Panc1 (cell line): ENCODE data around the gene GATB. TPM values are rescaled to one million over a fixed set of nuclear protein-coding genes. Genes with fewer than 3 reads are reported as not detected.

Experiments used
- ATAC-seq: fragments of 200-7000 bp; cut with Tn5 transposase; 2 replicates; pipeline ENCODE4 v1.9.1; 2020; ENCODE audit warnings: mild to moderate bottlenecking, moderate library complexity
- BruUV-seq: library from RNA; stranded (reverse); fragments of 400-500 nt; replicated peaks from 2 replicates; lab custom pipeline; 2021; lab: Mats Ljungman, UMichigan
- CTCF ChIA-PET: fragments of 300-600 bp; sonication (Branson Sonifier 250); formaldehyde crosslinking; loops from one replicate; lab custom pipeline; 2022; ENCODE audit warnings: antibody characterized with exemption; lab: Charles Lee
- POLR2A ChIA-PET: fragments of 300-600 bp; sonication (Branson Sonifier 250); formaldehyde crosslinking; loops from one replicate; lab custom pipeline; 2022; ENCODE audit warnings: antibody characterized with exemption; lab: Charles Lee
- DNase-seq: peaks from one replicate; pipeline ENCODE4 v3.0.0-alpha.2; 2010; ENCODE audit warnings: low read depth, low spot score
- H3K27ac ChIP-seq: 2 replicates; pipeline ENCODE4 v1.5.1; 2011; ENCODE audit warnings: mild to moderate bottlenecking, low read length, inconsistent platforms
- H3K27me3 ChIP-seq: fragments of 200-500 bp; sonication (Bioruptor generic); 2 replicates; pipeline ENCODE4 v1.6.0; 2014; ENCODE audit warnings: low read length, inconsistent platforms; ENCODE audit not compliant: control insufficient read depth, insufficient read depth
- H3K36me3 ChIP-seq: fragments of 200-500 bp; sonication (Bioruptor generic); 2 replicates; pipeline ENCODE4 v1.5.1; 2014; ENCODE audit warnings: inconsistent platforms, mild to moderate bottlenecking, low read length, moderate library complexity; ENCODE audit not compliant: control insufficient read depth, insufficient read depth
- H3K4me1 ChIP-seq: 2 replicates; pipeline ENCODE4 v1.5.1; 2011; ENCODE audit warnings: inconsistent platforms, mild to moderate bottlenecking, low read length, moderate library complexity; ENCODE audit not compliant: control insufficient read depth, insufficient read depth
- H3K4me3 ChIP-seq, 2 experiments: 2 replicates each; pipeline ENCODE4 v1.5.1; 2011 to 2012; ENCODE audit warnings: low read depth in 2 of 2, low read length in 2 of 2, mild to moderate bottlenecking in 2 of 2, inconsistent platforms in 1 of 2, moderate library complexity in 1 of 2
- H3K9me3 ChIP-seq: fragments of 200-500 bp; sonication (Bioruptor generic); 2 replicates; pipeline ENCODE4 v1.5.1; 2014; ENCODE audit warnings: low read depth, mild to moderate bottlenecking, inconsistent platforms, low read length, moderate library complexity; ENCODE audit not compliant: control insufficient read depth, insufficient read depth
- CTCF ChIP-seq: fragments of 450-650 bp; IDR thresholded peaks from 2 replicates; pipeline ENCODE4 v1.5.1; 2017; ENCODE audit warnings: mild to moderate bottlenecking
- POLR2AphosphoS5 ChIP-seq: IDR thresholded peaks from 2 replicates; pipeline ENCODE4 v1.6.1; 2012; ENCODE audit warnings: mild to moderate bottlenecking, low read depth, low read length, moderate library complexity
- REST ChIP-seq, 2 experiments: IDR thresholded peaks; 2 replicates each; pipeline ENCODE4 v1.6.1; 2011 to 2012; ENCODE audit warnings: low read depth in 2 of 2, control low read depth in 1 of 2, low read length in 1 of 2, mild to moderate bottlenecking in 1 of 2, moderate library complexity in 1 of 2; ENCODE audit not compliant: insufficient read depth in 1 of 2
- SIN3A ChIP-seq: IDR thresholded peaks from 2 replicates; pipeline ENCODE4 v1.6.1; 2012; ENCODE audit warnings: low read depth, mild to moderate bottlenecking, low read length, moderate library complexity, borderline replicate concordance; ENCODE audit not compliant: insufficient read depth
- TCF7L2 ChIP-seq: IDR thresholded peaks from 2 replicates; pipeline ENCODE4 v1.6.1; 2011; ENCODE audit warnings: mild to moderate bottlenecking, low read depth, low read length, inconsistent platforms
- in situ Hi-C: cut with HindIII; loops from 2 replicates; pipeline ENCODE4 v1.10.0; 2016; ENCODE audit warnings: low sequenced_read_pairs, low pct_unique_long_range_greater_than_20kb
- intact Hi-C: fragments of 100-400 bp; cut with micrococcal nuclease; formaldehyde crosslinking; loops from one replicate; pipeline ENCODE4 v1.10.0; 2022; ENCODE audit not compliant: unreplicated experiment
- total RNA-seq: library from RNA; stranded (reverse); gene quantifications from one replicate; pipeline ENCODE4 v1.2.1, GENCODE V29; 2021; ENCODE audit not compliant: unreplicated experiment

The GATB gene
- total RNA-seq, 1 experiment from 2014 or later: 9.7 TPM

GRCh38 chr4:151717314-151717713, 43.5 kb downstream of the GATB start:
- intact Hi-C loops (no loop called here), in situ Hi-C loops (no loop called here)
- ChIA-PET CTCF (no interaction called here), POLR2A (no interaction called here)
- no peaks in the 10 kb centered on the region for H3K27me3 ChIP-seq
- TF ChIP-seq CTCF (no peak), REST (IDR thresholded peaks at IDR 0.05; ENCODE audit: insufficient read depth in 1 of 2, low read depth in 2 of 2, low read length in 1 of 2) (no peak), POLR2AphosphoS5 (no peak), TCF7L2 (no peak), SIN3A (no peak)
- no peak overlapping the region for H3K4me3 ChIP-seq
- no peaks in the 10 kb centered on the region for H3K4me1 ChIP-seq
- no TSS peak for BruUV-seq
- H3K36me3 ChIP-seq: no peaks in the 10 kb centered on the region
- no peak for ATAC-seq
- no peaks in the 10 kb centered on the region for H3K9me3 ChIP-seq
- no peak overlapping the region for H3K27ac ChIP-seq
- no peak for DNase-seq

- H3K4me3 ChIP-seq: no peak overlapping the region
- H3K27me3 ChIP-seq: no peaks in the 10 kb centered on the region
- no peak overlapping the region for H3K27ac ChIP-seq
- H3K4me1 ChIP-seq: no peaks in the 10 kb centered on the region
- no peaks in the 10 kb centered on the region for H3K9me3 ChIP-seq
- ATAC-seq (no peak), DNase-seq (no peak)
- POLR2A ChIA-PET: no interaction called here
- intact Hi-C loops: no loop called here
- no peaks in the 10 kb centered on the region for H3K36me3 ChIP-seq
- CTCF ChIA-PET: no interaction called here
- in situ Hi-C loops: no loop called here
- TF ChIP-seq REST (IDR thresholded peaks at IDR 0.05; ENCODE audit: insufficient read depth in 1 of 2, low read depth in 2 of 2, low read length in 1 of 2) (no peak), POLR2AphosphoS5 (no peak)
- no TSS peak for BruUV-seq
These were observed 44.5 kb downstream of the GATB start for GRCh38 chr4:151716324-151716723.
